Measurements from ENCODE around the gene CASK. TPM values are rescaled to one million over a fixed set of nuclear protein-coding genes. Genes with fewer than 3 reads are reported as not detected.

Gene CASK
- total RNA-seq, 1 experiment from 2014 or later, result 33.5 TPM

GRCh38 chrX:41857670-41858069, 65.7 kb downstream of the CASK start:
- DNase-seq (ENCODE audit: low read depth, low spot score), result no peak
- Histone ChIP-seq H3K9me3 (ENCODE audit: control insufficient read depth, insufficient read depth, low read depth, low read length) (no peaks in the 10 kb centered on the region), H3K4me1 (ENCODE audit: control insufficient read depth, insufficient read depth, low read length) (no peaks in the 10 kb centered on the region), H3K36me3 (ENCODE audit: control insufficient read depth, insufficient read depth, low read length) (no peaks in the 10 kb centered on the region), H3K27me3 (ENCODE audit: control insufficient read depth, insufficient read depth, low read length) (no peaks in the 10 kb centered on the region), H3K27ac (ENCODE audit: low read length) (no peak overlapping the region), H3K4me3 (ENCODE audit: low read depth in 2 of 2, low read length in 2 of 2) (no peak overlapping the region)
- no peak for ATAC-seq
- POLR2A ChIA-PET, result no interaction called here
- intact Hi-C loops (cut with micrococcal nuclease; ENCODE audit: unreplicated experiment), result no loop called here
- no TSS peak for BruUV-seq (replicated peaks)
- in situ Hi-C loops (cut with HindIII; ENCODE audit: low pct_unique_long_range_greater_than_20kb, low sequenced_read_pairs), result no loop called here
- CTCF ChIA-PET, result no interaction called here
- TF ChIP-seq POLR2AphosphoS5 (IDR thresholded peaks at IDR 0.05; ENCODE audit: low read depth, low read length) (no peak), CTCF (IDR thresholded peaks at IDR 0.05) (no peak), TCF7L2 (IDR thresholded peaks at IDR 0.05; ENCODE audit: low read depth, low read length) (no peak), SIN3A (IDR thresholded peaks at IDR 0.05; ENCODE audit: borderline replicate concordance, insufficient read depth, low read depth, low read length) (no peak), REST (IDR thresholded peaks at IDR 0.05; ENCODE audit: insufficient read depth in 1 of 2, low read depth in 2 of 2, low read length in 1 of 2) (no peak)

GRCh38 chrX:41846714-41847113, 76.6 kb downstream of the CASK start:
- no peaks in the 10 kb centered on the region for H3K4me1 ChIP-seq (ENCODE audit: control insufficient read depth, insufficient read depth, low read length)
- TF ChIP-seq SIN3A (IDR thresholded peaks at IDR 0.05; ENCODE audit: borderline replicate concordance, insufficient read depth, low read depth, low read length) (no peak), POLR2AphosphoS5 (IDR thresholded peaks at IDR 0.05; ENCODE audit: low read depth, low read length) (no peak), TCF7L2 (IDR thresholded peaks at IDR 0.05; ENCODE audit: low read depth, low read length) (no peak), REST (IDR thresholded peaks at IDR 0.05; ENCODE audit: insufficient read depth in 1 of 2, low read depth in 2 of 2, low read length in 1 of 2) (no peak), CTCF (IDR thresholded peaks at IDR 0.05) (no peak)
- in situ Hi-C loops (cut with HindIII; ENCODE audit: low pct_unique_long_range_greater_than_20kb, low sequenced_read_pairs) (no loop called here), intact Hi-C loops (cut with micrococcal nuclease; ENCODE audit: unreplicated experiment) (no loop called here)
- H3K27me3 ChIP-seq (ENCODE audit: control insufficient read depth, insufficient read depth, low read length), result no peaks in the 10 kb centered on the region
- ATAC-seq, result no peak
- ChIA-PET POLR2A (no interaction called here), CTCF (no interaction called here)
- no peak overlapping the region for H3K4me3 ChIP-seq (ENCODE audit: low read depth in 2 of 2, low read length in 2 of 2)
- no peak overlapping the region for H3K27ac ChIP-seq (ENCODE audit: low read length)
- H3K36me3 ChIP-seq (ENCODE audit: control insufficient read depth, insufficient read depth, low read length), result no peaks in the 10 kb centered on the region
- H3K9me3 ChIP-seq (ENCODE audit: control insufficient read depth, insufficient read depth, low read depth, low read length), result peaks cover 4% of the 10 kb centered on the region; the same call in 1 of the 2 replicates
- BruUV-seq (replicated peaks), result no TSS peak
- DNase-seq (ENCODE audit: low read depth, low spot score), result no peak

Data from Panc1 (cell line).